HepG2 (cell line): Measurements from ENCODE around the gene STEAP2. TPM values are rescaled to one million over a fixed set of nuclear protein-coding genes. Genes with fewer than 3 reads are reported as not detected.
A peak's percentile ranks its signal among the peaks of the same experiment; 100 is the strongest.

Source experiments
- ATAC-seq: fragments of 200-7000 bp; cut with Tn5 transposase; 3 replicates; pipeline ENCODE4 v1.9.1; 2020; ENCODE audit warnings: mild to moderate bottlenecking, moderate library complexity
- BruUV-seq: library from RNA; stranded (reverse); fragments of 400-500 nt; replicated peaks from 2 replicates; lab custom pipeline; 2021; lab: Mats Ljungman, UMichigan
- CTCF ChIA-PET: fragments of 300-600 bp; formaldehyde crosslinking; extraction: SDS; loops from one replicate; lab custom pipeline; 2021; ENCODE audit warnings: low total read pairs, inconsistent platforms, low intra/inter-chr PET ratio; lab: Yijun Ruan, JAX
- POLR2A ChIA-PET: fragments of 350-600 bp; sonication (Branson Sonifier 250); formaldehyde crosslinking; loops from one replicate; lab custom pipeline; 2020; ENCODE audit warnings: antibody characterized with exemption, inconsistent platforms; lab: Yijun Ruan, JAX
- DNase-seq: peaks from one replicate; pipeline ENCODE4 v3.0.0-alpha.2; 2015; ENCODE audit warnings: low spot score
- FAIRE-seq: peaks from 3 replicates; lab custom pipeline; 2011; peaks lifted over from hg19 to GRCh38; lab: Jason Lieb, UNC
- H2AFZ ChIP-seq: one replicate; pipeline ENCODE4 v1.6.1; 2011; ENCODE audit warnings: low read length, inconsistent platforms
- H3K27ac ChIP-seq: fragments of 300-600 bp; 3 replicates; pipeline ENCODE4 v1.8.0; 2011; ENCODE audit warnings: mixed run types, mild to moderate bottlenecking, mixed read lengths, low read length, inconsistent platforms; ENCODE audit not compliant: insufficient read depth; ENCODE audit errors: extremely low read length
- H3K27me3 ChIP-seq, 2 experiments: fragments of 200-600 bp in 1 of 2; 2 replicates in 1 of 2; 3 replicates in 1 of 2; pipeline versions ENCODE4 v1.6.0 to v1.8.0; 2011; ENCODE audit warnings: low read length in 2 of 2, mild to moderate bottlenecking in 2 of 2, moderate library complexity in 2 of 2, inconsistent platforms in 1 of 2; ENCODE audit not compliant: insufficient read depth in 2 of 2, control insufficient read depth in 1 of 2
- H3K36me3 ChIP-seq, 2 experiments: fragments of 200-600 bp in 1 of 2; replicated peaks in 1 of 2; 2 replicates in 1 of 2; 3 replicates in 1 of 2; pipeline versions ENCODE4 v1.5.1 to v1.8.0; 2011; ENCODE audit warnings: low read length in 2 of 2, inconsistent platforms in 1 of 2; ENCODE audit not compliant: insufficient read depth in 2 of 2, control insufficient read depth in 1 of 2
- H3K4me1 ChIP-seq: 2 replicates; pipeline ENCODE4 v1.5.1; 2012; ENCODE audit warnings: low read length, inconsistent platforms; ENCODE audit not compliant: insufficient read depth
- H3K4me2 ChIP-seq: 2 replicates; pipeline ENCODE4 v1.6.0; 2011; ENCODE audit warnings: low read depth, low read length, inconsistent platforms
- H3K4me3 ChIP-seq, 3 experiments: fragments of 200-600 bp in 1 of 3; sonication (generic), shearing (Covaris generic) in 1 of 3; replicated peaks in 1 of 3; 2 replicates each; pipeline ENCODE4 v1.5.1; 2011 to 2016; ENCODE audit warnings: low read length in 3 of 3, inconsistent platforms in 2 of 3, low read depth in 2 of 3, mild to moderate bottlenecking in 2 of 3, control low read depth in 1 of 3, mixed read lengths in 1 of 3; ENCODE audit not compliant: insufficient read depth in 1 of 3
- H3K79me2 ChIP-seq: one replicate; pipeline ENCODE4 v1.6.1; 2011; ENCODE audit warnings: low read length, inconsistent platforms; ENCODE audit not compliant: insufficient read depth
- H3K9ac ChIP-seq: 2 replicates; pipeline ENCODE4 v1.6.0; 2011; ENCODE audit warnings: mild to moderate bottlenecking, low read depth, low read length, inconsistent platforms; ENCODE audit not compliant: insufficient read depth
- H3K9me3 ChIP-seq: 2 replicates; pipeline ENCODE4 v1.5.1; 2012; ENCODE audit warnings: mild to moderate bottlenecking, low read length
- H4K20me1 ChIP-seq: 2 replicates; pipeline ENCODE4 v1.6.0; 2011; ENCODE audit warnings: inconsistent platforms, mild to moderate bottlenecking, low read length, moderate library complexity; ENCODE audit not compliant: insufficient read depth
- ARNT2 ChIP-seq: sonication (generic); formaldehyde crosslinking; IDR thresholded peaks from 2 replicates; pipeline ENCODE4 v1.8.0; 2022; ENCODE audit warnings: mild to moderate bottlenecking, low read depth, missing genetic modification reagents, moderate library complexity
- ESRRA ChIP-seq: sonication (generic); formaldehyde crosslinking; IDR thresholded peaks from 2 replicates; pipeline ENCODE4 v1.5.1; 2020; ENCODE audit warnings: mild to moderate bottlenecking, low read depth, missing genetic modification reagents
- ETV6 ChIP-seq: sonication (generic); formaldehyde crosslinking; conservative IDR thresholded peaks from 2 replicates; pipeline ENCODE4 v1.4.0; 2020; ENCODE audit warnings: missing genetic modification reagents
- GATAD2A ChIP-seq: IDR thresholded peaks from 2 replicates; pipeline ENCODE4 v1.6.1; 2016
- HOXA5 ChIP-seq: sonication (generic); formaldehyde crosslinking; IDR thresholded peaks from 2 replicates; pipeline ENCODE4 v1.4.0; 2020; ENCODE audit warnings: missing genetic modification reagents
- KDM6A ChIP-seq: IDR thresholded peaks from 2 replicates; pipeline ENCODE4 v1.6.1; 2016; ENCODE audit warnings: low read depth
- NFIB ChIP-seq: sonication (generic); formaldehyde crosslinking; IDR thresholded peaks from 2 replicates; pipeline ENCODE4 v1.9.0; 2021; ENCODE audit warnings: missing genetic modification reagents, mild to moderate bottlenecking, borderline replicate concordance
- NR2F1 ChIP-seq, 2 experiments: fragments of 450-650 bp in 1 of 2; formaldehyde crosslinking in 1 of 2; IDR thresholded peaks; 2 replicates each; pipeline versions ENCODE4 v1.5.0 to v1.6.1; 2016 to 2020; ENCODE audit warnings: mild to moderate bottlenecking in 1 of 2, missing compliant biosample characterization in 1 of 2, missing genetic modification reagents in 1 of 2, moderate library complexity in 1 of 2
- RBM39 ChIP-seq: fragments of 200-400 bp; formaldehyde crosslinking; IDR thresholded peaks from one replicate; pipeline ENCODE4 v1.6.1; 2018; ENCODE audit warnings: antibody characterized with exemption, mild to moderate bottlenecking, low read depth, low read length; ENCODE audit not compliant: poor library complexity, severe bottlenecking
- RORA ChIP-seq: sonication (generic); formaldehyde crosslinking; IDR thresholded peaks from 2 replicates; pipeline ENCODE4 v1.5.0; 2020; ENCODE audit warnings: mild to moderate bottlenecking, missing genetic modification reagents, moderate library complexity
- SIX1 ChIP-seq: sonication (generic); formaldehyde crosslinking; IDR thresholded peaks from 2 replicates; pipeline ENCODE4 v1.4.0; 2020; ENCODE audit warnings: missing genetic modification reagents, borderline replicate concordance
- TOPORS ChIP-seq: sonication (generic); formaldehyde crosslinking; IDR thresholded peaks from 2 replicates; pipeline ENCODE4 v1.8.0; 2023; ENCODE audit warnings: mild to moderate bottlenecking, missing genetic modification reagents
- ZNF501 ChIP-seq: sonication (generic); formaldehyde crosslinking; IDR thresholded peaks from 2 replicates; pipeline ENCODE4 v1.5.1; 2020; ENCODE audit warnings: mild to moderate bottlenecking, moderate library complexity, missing genetic modification reagents
- ZNF749 ChIP-seq: sonication (generic); formaldehyde crosslinking; IDR thresholded peaks from 2 replicates; pipeline ENCODE4 v1.8.0; 2022; ENCODE audit warnings: mild to moderate bottlenecking, missing genetic modification reagents, moderate library complexity, borderline replicate concordance
- WGBS: methylation state at CpG from one replicate; pipeline ENCODE4 v1.1.6; 2017; ENCODE audit warnings: low lambda C conversion rate; 5-methylcytosine and 5-hydroxymethylcytosine counted together
- in situ Hi-C: cut with HindIII; loops from 2 replicates; pipeline ENCODE4 v1.10.0; 2017; ENCODE audit warnings: low pct_unique_long_range_greater_than_20kb; ENCODE audit not compliant: extremely low pct_ligation_motif_present
- intact Hi-C: fragments of 100-400 bp; cut with micrococcal nuclease; formaldehyde crosslinking; loops from one replicate; pipeline ENCODE4 v1.10.0; 2022; ENCODE audit not compliant: unreplicated experiment
- polyA plus RNA-seq, 8 experiments: library from polyadenylated mRNA; depleted of rRNA in 3 of 8; stranded (reverse) in 7 of 8; unstranded in 1 of 8; fragments of >200 nt; fragmentation: Illumina TruSeq in 4 of 8; extraction: Trizol in 4 of 8; gene quantifications; 2 replicates each; pipeline versions ENCODE4 v1.2.1 to v1.2.3, GENCODE V29; 2011 to 2016; ENCODE audit warnings: low read depth in 4 of 8, missing spikeins in 1 of 8, mixed read lengths in 1 of 8; ENCODE audit not compliant: insufficient read depth in 1 of 8
- total RNA-seq, 5 experiments: library from RNA; depleted of rRNA; stranded (reverse); fragments of >200 nt; fragmentation: Illumina TruSeq; extraction: Trizol; gene quantifications; 2 replicates each; pipeline ENCODE4 v1.2.3, GENCODE V29; 2016; ENCODE audit warnings: low read depth in 1 of 5
- TF ChIP-seq, protein P1 (sequence below): fragments of 450-650 bp; IDR thresholded peaks from 2 replicates; pipeline ENCODE4 v1.6.1; 2017; ENCODE audit warnings: mild to moderate bottlenecking

Gene STEAP2
- total and polyA plus RNA-seq, 2 of the 13 experiments (the other 11 are each of a cell fraction or from before 2014, with no cell fraction given), result 4.3 to 4.4 TPM

DNA sequence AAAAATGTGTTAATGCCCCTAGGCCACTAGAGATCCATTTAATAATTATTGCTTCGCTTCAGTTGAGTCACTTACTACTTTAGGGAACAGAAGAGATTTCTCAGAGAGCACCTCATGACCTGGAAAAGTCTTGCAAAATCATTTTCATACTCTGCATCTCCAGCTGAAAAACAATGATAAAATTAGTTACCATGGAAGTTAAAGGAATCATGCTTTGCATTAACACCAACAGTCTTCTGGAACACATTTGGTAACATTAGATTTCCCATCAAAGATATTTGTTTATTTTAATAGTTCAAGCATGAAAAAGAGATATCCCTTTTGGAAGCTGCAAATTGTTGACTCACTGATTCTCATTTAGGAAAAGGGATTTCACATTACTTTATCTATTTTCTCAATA is 1.8 kb upstream of the STEAP2 start:
- peaks cover 0 to 5% of the 10 kb centered on the region in 2 experiments; a peak in 1 of 5 replicates for H3K27me3 ChIP-seq
- peaks cover 28% of the 10 kb centered on the region for H3K4me1 ChIP-seq
- H3K27ac ChIP-seq, result no peak overlapping the region
- H3K4me3 ChIP-seq, result no peak overlapping the region
- no peaks in the 10 kb centered on the region for H4K20me1 ChIP-seq
- no peaks in the 10 kb centered on the region for H3K36me3 ChIP-seq
- ChIA-PET CTCF (no interaction called here), POLR2A (interaction anchor here (0.8 to 3.1 kb wide), 8 partner anchors 11 to 62 kb away, joined by 3 to 65 read pairs (median 22); partner anchors contain the start of gene STEAP1)
- no TSS peak for BruUV-seq
- 92% methylated on average over 1 of the region's 1 CpG for WGBS
- in situ Hi-C loops, result no loop called here
- no peak overlapping the region for H3K9ac ChIP-seq
- no peak overlapping the region for H2AFZ ChIP-seq
- TF ChIP-seq ESRRA (CRISPR knock-in tag) (no peak), ETV6 (CRISPR knock-in tag) (no peak), NFIB (no peak), ZNF749 (CRISPR knock-in tag) (no peak), ZNF501 (CRISPR knock-in tag) (no peak), HOXA5 (CRISPR knock-in tag) (no peak), RORA (no peak), RBM39 (no peak)
- DNase-seq (no peak), FAIRE-seq (no peak), ATAC-seq (no peak)
- no peaks in the 10 kb centered on the region for H3K9me3 ChIP-seq
- H3K4me2 ChIP-seq, result no peak overlapping the region
- intact Hi-C loops, result loop anchor here (1.0 to 2.0 kb wide), 3 partner anchors 36 to 137 kb away; partner anchors contain the start of gene GTPBP10
- peaks cover 3% of the 10 kb centered on the region for H3K79me2 ChIP-seq

DNA sequence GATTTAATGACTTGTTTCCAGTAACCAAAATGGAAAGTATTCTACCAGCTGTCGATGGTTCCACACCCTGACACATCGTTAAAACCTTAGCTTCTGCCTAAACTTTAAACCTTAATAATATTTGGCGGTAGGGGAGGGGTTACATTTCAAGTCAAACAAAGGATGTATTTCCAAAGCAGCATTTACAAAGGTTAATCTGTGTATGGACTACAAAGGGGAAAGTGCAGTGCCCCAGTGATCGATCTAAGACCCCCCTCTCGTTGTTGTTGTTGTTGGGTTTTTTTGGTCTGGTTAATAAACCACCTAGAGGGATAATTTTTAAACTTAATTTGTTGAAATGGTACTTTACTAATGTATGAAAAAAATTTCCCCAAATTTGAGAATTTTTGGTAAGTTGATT is 1.1 kb upstream of the STEAP2 start:
- peaks cover 30% of the 10 kb centered on the region for H3K4me1 ChIP-seq
- H3K36me3 ChIP-seq, result no peaks in the 10 kb centered on the region
- ChIA-PET CTCF (interaction anchor here (2.2 kb wide), 1 partner anchor 56 kb away, joined by 20 read pairs; the partner anchor contains the start of gene STEAP1), POLR2A (interaction anchor here (0.8 to 3.1 kb wide), 13 partner anchors 12 to 193 kb away, joined by 3 to 65 read pairs (median 7); partner anchors contain the start of genes CLDN12 and STEAP1)
- H3K9me3 ChIP-seq, result no peaks in the 10 kb centered on the region
- H3K27me3 ChIP-seq, result peaks cover 0 to 5% of the 10 kb centered on the region in 2 experiments; a peak in 1 of 5 replicates
- intact Hi-C loops (loop anchor here (1.0 to 2.0 kb wide), 3 partner anchors 37 to 136 kb away; partner anchors contain the start of gene GTPBP10), in situ Hi-C loops (no loop called here)
- peak overlapping the region; percentile 82 for H3K9ac ChIP-seq
- ATAC-seq (no peak), FAIRE-seq (peak; percentile 23), DNase-seq (peak; percentile 17)
- peak overlapping the region; percentile 87 for H3K4me2 ChIP-seq
- peak overlapping the region; percentile 65 to 87 (median 83) for H3K4me3 ChIP-seq
- 2% methylated on average over 5 of the region's 5 CpGs for WGBS
- no TSS peak for BruUV-seq
- H3K27ac ChIP-seq, result peak overlapping the region; percentile 94
- peaks cover 3% of the 10 kb centered on the region for H3K79me2 ChIP-seq
- H2AFZ ChIP-seq, result peak overlapping the region; percentile 17
- H4K20me1 ChIP-seq, result no peaks in the 10 kb centered on the region
- TF ChIP-seq ARNT2 (CRISPR knock-in tag) (no peak), GATAD2A (peak; percentile 33; the same call in 1 of the 2 replicates), SIX1 (peak; percentile 45; the same call in 1 of the 2 replicates), NR2F1 (CRISPR knock-in tag; IDR thresholded peaks at IDR 0.05) (0 out of 4 replicates have a peak, but pooled peaks of 1 of the 2 experiments have one; percentile 7), KDM6A (0 out of 2 replicates have a peak, but pooled peaks have one; percentile 14), TOPORS (no peak)
- TF ChIP-seq, protein P1, sequence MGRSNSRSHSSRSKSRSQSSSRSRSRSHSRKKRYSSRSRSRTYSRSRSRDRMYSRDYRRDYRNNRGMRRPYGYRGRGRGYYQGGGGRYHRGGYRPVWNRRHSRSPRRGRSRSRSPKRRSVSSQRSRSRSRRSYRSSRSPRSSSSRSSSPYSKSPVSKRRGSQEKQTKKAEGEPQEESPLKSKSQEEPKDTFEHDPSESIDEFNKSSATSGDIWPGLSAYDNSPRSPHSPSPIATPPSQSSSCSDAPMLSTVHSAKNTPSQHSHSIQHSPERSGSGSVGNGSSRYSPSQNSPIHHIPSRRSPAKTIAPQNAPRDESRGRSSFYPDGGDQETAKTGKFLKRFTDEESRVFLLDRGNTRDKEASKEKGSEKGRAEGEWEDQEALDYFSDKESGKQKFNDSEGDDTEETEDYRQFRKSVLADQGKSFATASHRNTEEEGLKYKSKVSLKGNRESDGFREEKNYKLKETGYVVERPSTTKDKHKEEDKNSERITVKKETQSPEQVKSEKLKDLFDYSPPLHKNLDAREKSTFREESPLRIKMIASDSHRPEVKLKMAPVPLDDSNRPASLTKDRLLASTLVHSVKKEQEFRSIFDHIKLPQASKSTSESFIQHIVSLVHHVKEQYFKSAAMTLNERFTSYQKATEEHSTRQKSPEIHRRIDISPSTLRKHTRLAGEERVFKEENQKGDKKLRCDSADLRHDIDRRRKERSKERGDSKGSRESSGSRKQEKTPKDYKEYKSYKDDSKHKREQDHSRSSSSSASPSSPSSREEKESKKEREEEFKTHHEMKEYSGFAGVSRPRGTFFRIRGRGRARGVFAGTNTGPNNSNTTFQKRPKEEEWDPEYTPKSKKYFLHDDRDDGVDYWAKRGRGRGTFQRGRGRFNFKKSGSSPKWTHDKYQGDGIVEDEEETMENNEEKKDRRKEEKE, result no peak
